Ovary (tissue), 9 donors: Measurements from ENCODE around the gene CADM2. TPM values are rescaled to one million over a fixed set of nuclear protein-coding genes. Genes with fewer than 3 reads are reported as not detected.
A peak's percentile ranks its signal among the peaks of the same experiment; 100 is the strongest.

ENCODE experiments used
- DNase-seq, 5 donors: peaks; one replicate each; pipeline ENCODE4 v3.0.0-alpha.2; 2019 to 2020
- H3K27ac ChIP-seq, 2 donors: fragments of 200-600 bp; one replicate each; pipeline versions ENCODE4 v1.5.1 to v1.8.0; 2019 to 2022
- H3K27me3 ChIP-seq: fragments of 200-600 bp; one replicate; pipeline ENCODE4 v1.8.0; 2022
- H3K36me3 ChIP-seq: fragments of 200-600 bp; sonication (generic); one replicate; pipeline ENCODE4 v1.5.1; 2019
- H3K4me1 ChIP-seq: one replicate; pipeline ENCODE4 v1.8.1; 2013; ENCODE audit warnings: mild to moderate bottlenecking, moderate library complexity; ENCODE audit not compliant: insufficient read depth
- H3K4me3 ChIP-seq: fragments of 200-600 bp; sonication (generic); one replicate; pipeline ENCODE4 v1.5.1; 2017
- H3K9me3 ChIP-seq, 2 donors: fragments of 200-600 bp in 1 of 2; sonication (generic) in 1 of 2; one replicate each; pipeline versions ENCODE4 v1.5.1 to v1.8.1; 2013 to 2019; ENCODE audit warnings: mild to moderate bottlenecking in 1 of 2, moderate library complexity in 1 of 2
- EP300 ChIP-seq: sonication (generic); formaldehyde crosslinking; IDR thresholded peaks from one replicate; pipeline ENCODE4 v1.6.1; 2017; ENCODE audit warnings: antibody characterized with exemption
- POLR2A ChIP-seq: fragments of 450-650 bp; IDR thresholded peaks from one replicate; pipeline ENCODE4 v1.6.1; 2017; ENCODE audit warnings: antibody characterized with exemption, mild to moderate bottlenecking, moderate library complexity
- WGBS, 3 donors: extraction: QIAGEN DNeasy Blood & Tissue Kit in 1 of 3; methylation state at CpG; one replicate each; pipeline versions ENCODE4 v1.1.5 to v1.1.7; 2013 to 2017; 5-methylcytosine and 5-hydroxymethylcytosine counted together
- intact Hi-C, 4 donors: fragments of 100-400 bp; cut with DNase I; formaldehyde crosslinking; loops; one replicate each; pipeline versions ENCODE4 v1.11.0 to v1.15.1; 2022 to 2023
- polyA plus RNA-seq, 2 donors: library from polyadenylated mRNA; stranded (reverse); fragments of 200-250 nt in 1 of 2; fragments of 350-450 nt in 1 of 2; fragmentation: Illumina TruSeq in 1 of 2; extraction: RNeasy Lipid Tissue Mini Kit (QIAGEN cat#74804) in 1 of 2; gene quantifications; one replicate each; pipeline ENCODE4 v1.2.3, GENCODE V29; 2013 to 2014
- total RNA-seq, 7 donors: library from RNA; depleted of rRNA in 2 of 7; stranded (reverse); fragments of >200 nt in 2 of 7; fragmentation: NEBNext Ultra II Directional in 3 of 7; extraction: Animal tissue kit (Norgen Biotek cat#: 25700) in 3 of 7; gene quantifications; one replicate each; pipeline versions ENCODE4 v1.1.0 to v1.2.4, GENCODE V29; 2016 to 2023
- TF ChIP-seq, protein P1 (sequence below), 3 donors: fragments of 450-650 bp in 2 of 3; fragments of 200-600 bp in 1 of 3; IDR thresholded peaks; one replicate each; pipeline versions ENCODE4 v1.5.1 to v1.8.0; 2016 to 2022; ENCODE audit warnings: antibody characterized with exemption in 3 of 3, mild to moderate bottlenecking in 1 of 3
- donor health status: DM: no; HTN: no; CAD: no; lungs with moderate emphysema.
- donor health status: DM: no; HTN: no; CAD: no.
- donor health status: Bipolar disorder and iron deficiency.
- donor health status: DM: yes; HTN: yes; CAD: no.
- donor health status: DM: no; HTN: no; CAD: no.
- donor health status: DM: yes; HTN: yes; CAD: no.

CADM2 gene
- total and polyA plus RNA-seq, 9 donors: 0.20 to 1.9 (median 0.69) TPM

DNA sequence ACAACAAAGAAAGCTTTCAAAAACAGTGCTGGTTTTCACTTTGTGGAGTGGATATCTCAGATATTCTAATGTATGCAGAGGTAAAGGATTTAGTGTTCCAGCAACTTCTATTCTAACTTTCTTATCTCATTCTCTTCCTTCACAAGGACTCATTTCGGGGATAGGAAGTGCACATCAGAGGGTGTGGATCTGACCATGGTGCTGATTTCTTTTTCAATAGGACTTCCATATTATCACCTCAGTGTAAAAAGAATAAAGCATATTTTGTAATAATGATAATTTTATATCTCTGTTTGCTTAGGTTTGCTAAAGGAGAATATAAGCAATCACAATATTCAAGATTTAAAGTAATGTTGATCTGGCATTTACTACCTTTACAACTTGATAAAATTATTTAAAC lies 12.5 kb upstream of the CADM2 start:
- Histone ChIP-seq H3K27me3 (no peaks in the 10 kb centered on the region), H3K36me3 (no peaks in the 10 kb centered on the region)
- intact Hi-C loops: no loop called here

GRCh38 chr3:84959470-84960271 lies 882 bp downstream of the CADM2 start:
- H3K27ac ChIP-seq: no peak overlapping the region
- intact Hi-C loops: no loop called here
- TF ChIP-seq POLR2A (no peak), EP300 (no peak)
- TF ChIP-seq, protein P1, sequence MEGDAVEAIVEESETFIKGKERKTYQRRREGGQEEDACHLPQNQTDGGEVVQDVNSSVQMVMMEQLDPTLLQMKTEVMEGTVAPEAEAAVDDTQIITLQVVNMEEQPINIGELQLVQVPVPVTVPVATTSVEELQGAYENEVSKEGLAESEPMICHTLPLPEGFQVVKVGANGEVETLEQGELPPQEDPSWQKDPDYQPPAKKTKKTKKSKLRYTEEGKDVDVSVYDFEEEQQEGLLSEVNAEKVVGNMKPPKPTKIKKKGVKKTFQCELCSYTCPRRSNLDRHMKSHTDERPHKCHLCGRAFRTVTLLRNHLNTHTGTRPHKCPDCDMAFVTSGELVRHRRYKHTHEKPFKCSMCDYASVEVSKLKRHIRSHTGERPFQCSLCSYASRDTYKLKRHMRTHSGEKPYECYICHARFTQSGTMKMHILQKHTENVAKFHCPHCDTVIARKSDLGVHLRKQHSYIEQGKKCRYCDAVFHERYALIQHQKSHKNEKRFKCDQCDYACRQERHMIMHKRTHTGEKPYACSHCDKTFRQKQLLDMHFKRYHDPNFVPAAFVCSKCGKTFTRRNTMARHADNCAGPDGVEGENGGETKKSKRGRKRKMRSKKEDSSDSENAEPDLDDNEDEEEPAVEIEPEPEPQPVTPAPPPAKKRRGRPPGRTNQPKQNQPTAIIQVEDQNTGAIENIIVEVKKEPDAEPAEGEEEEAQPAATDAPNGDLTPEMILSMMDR (IDR thresholded peaks at IDR 0.05): no peak
- H3K27me3 ChIP-seq: no peaks in the 10 kb centered on the region
- peak overlapping the region; percentile 47 for H3K4me3 ChIP-seq
- 1 to 2% (median 1%) methylated on average over 40 of the region's 40 CpGs for WGBS, 3 donors
- H3K36me3 ChIP-seq: no peaks in the 10 kb centered on the region
- no peaks in the 10 kb centered on the region for H3K9me3 ChIP-seq
- H3K4me1 ChIP-seq: peaks cover 8% of the 10 kb centered on the region
- peak in 1 of 5 donors; percentile 11 for DNase-seq

More for the DNA sequence above, 12.5 kb upstream of the CADM2 start:
- H3K4me1 ChIP-seq: no peaks in the 10 kb centered on the region
- TF ChIP-seq, protein P1 (IDR thresholded peaks at IDR 0.05): no peak
- no peak for TF ChIP-seq POLR2A
- no peak for TF ChIP-seq EP300
- H3K4me3 ChIP-seq: no peak overlapping the region
- H3K9me3 ChIP-seq: no peaks in the 10 kb centered on the region
- no peak overlapping the region for H3K27ac ChIP-seq
- WGBS, 3 donors: 1 to 2% (median 2%) methylated on average over 1 of the region's 1 CpG
- no peak for DNase-seq

GRCh38 chr3:84960581-84960980 lies 1.8 kb downstream of the CADM2 start:
- DNase-seq: no peak
- WGBS, 3 donors: 9 to 11% (median 11%) methylated on average over 12 of the region's 12 CpGs
- intact Hi-C loops: no loop called here
- TF ChIP-seq, protein P1 (IDR thresholded peaks at IDR 0.05): no peak
- no peak for TF ChIP-seq EP300
- TF ChIP-seq POLR2A: no peak
- Histone ChIP-seq H3K4me1 (peaks cover 8% of the 10 kb centered on the region), H3K36me3 (no peaks in the 10 kb centered on the region), H3K27me3 (no peaks in the 10 kb centered on the region), H3K27ac (no peak overlapping the region), H3K9me3 (no peaks in the 10 kb centered on the region), H3K4me3 (no peak overlapping the region)

- Histone ChIP-seq H3K9me3 (no peaks in the 10 kb centered on the region), H3K27ac (no peak overlapping the region), H3K4me3 (no peak overlapping the region), H3K4me1 (peaks cover 8% of the 10 kb centered on the region), H3K36me3 (no peaks in the 10 kb centered on the region), H3K27me3 (no peaks in the 10 kb centered on the region)
- no peak for TF ChIP-seq EP300
- no peak for TF ChIP-seq POLR2A
- TF ChIP-seq, protein P1 (IDR thresholded peaks at IDR 0.05): no peak
- intact Hi-C loops: no loop called here
- DNase-seq: no peak
- WGBS, 3 donors: 32 to 47% (median 39%) methylated on average over 7 of the region's 7 CpGs
Observed at GRCh38 chr3:84961011-84961410, 2.2 kb downstream of the CADM2 start.
